K562 (cell line): ENCODE data around the gene IFFO2. TPM values are rescaled to one million over a fixed set of nuclear protein-coding genes. Genes with fewer than 3 reads are reported as not detected.

Experiments used
- ATAC-seq: fragments of 200-7000 bp; cut with Tn5 transposase; 3 replicates; pipeline ENCODE4 v1.9.1; 2020; ENCODE audit warnings: moderate library complexity
- BruUV-seq: library from RNA; stranded (reverse); fragments of 400-500 nt; replicated peaks from 2 replicates; lab custom pipeline; 2021; lab: Mats Ljungman, UMichigan
- CTCF ChIA-PET: fragments of 300-600 bp; formaldehyde crosslinking; extraction: SDS; loops from one replicate; lab custom pipeline; 2021; ENCODE audit warnings: low intra/inter-chr PET ratio; lab: Yijun Ruan, JAX
- POLR2A ChIA-PET: fragments of 300-600, 350-650 bp; sonication (Branson Sonifier 250); formaldehyde crosslinking; extraction: SDS; loops from one replicate; lab custom pipeline; 2021; ENCODE audit warnings: antibody characterized with exemption, inconsistent platforms; lab: Yijun Ruan, JAX
- DNase-seq, 4 experiments: peaks; one replicate each; pipeline versions ENCODE4 v3.0.0 to v3.0.0-alpha.2; 2011 to 2018; ENCODE audit warnings: low spot score in 3 of 4, mixed read lengths in 3 of 4; ENCODE audit errors: extremely low read depth in 1 of 4
- FAIRE-seq: peaks from 2 replicates; lab custom pipeline; 2011; peaks lifted over from hg19 to GRCh38; lab: Jason Lieb, UNC
- H2AFZ ChIP-seq: 2 replicates; pipeline ENCODE4 v1.6.0; 2011; ENCODE audit warnings: low read depth, low read length, control low read depth, inconsistent platforms
- H3K27ac ChIP-seq: fragments of 200-600 bp; 3 replicates; pipeline ENCODE4 v1.8.0; 2011; ENCODE audit warnings: low read depth, mild to moderate bottlenecking, control low read depth, inconsistent platforms, low read length, moderate library complexity, mixed read lengths; ENCODE audit errors: extremely low read depth
- H3K27me3 ChIP-seq, 2 experiments: fragments of 300-600 bp in 1 of 2; 2 replicates in 1 of 2; 3 replicates in 1 of 2; pipeline versions ENCODE4 v1.6.0 to v1.8.0; 2011; ENCODE audit warnings: inconsistent platforms in 2 of 2, low read length in 2 of 2, mild to moderate bottlenecking in 1 of 2, mixed read lengths in 1 of 2, moderate library complexity in 1 of 2; ENCODE audit not compliant: control insufficient read depth in 2 of 2, insufficient read depth in 2 of 2
- H3K36me3 ChIP-seq: fragments of 300-600 bp; 3 replicates; pipeline ENCODE4 v1.8.0; 2011; ENCODE audit warnings: mild to moderate bottlenecking, low read length, inconsistent platforms; ENCODE audit not compliant: control insufficient read depth, insufficient read depth
- H3K4me1 ChIP-seq, 2 experiments: fragments of 200-600 bp in 1 of 2; replicated peaks in 1 of 2; 2 replicates in 1 of 2; 3 replicates in 1 of 2; pipeline versions ENCODE4 v1.5.1 to v1.8.0; 2011; ENCODE audit warnings: inconsistent platforms in 2 of 2, low read length in 2 of 2, mild to moderate bottlenecking in 1 of 2, mixed read lengths in 1 of 2, moderate library complexity in 1 of 2; ENCODE audit not compliant: control insufficient read depth in 2 of 2, insufficient read depth in 2 of 2
- H3K4me2 ChIP-seq: 2 replicates; pipeline ENCODE4 v1.6.1; 2011; ENCODE audit warnings: low read length, control low read depth, inconsistent platforms, mixed read lengths; ENCODE audit not compliant: insufficient read depth
- H3K4me3 ChIP-seq: fragments of 200-600 bp; sonication (generic), shearing (Covaris generic); 2 replicates; pipeline ENCODE4 v1.5.1; 2016; ENCODE audit warnings: control low read depth, inconsistent platforms
- H3K79me2 ChIP-seq: fragments of 200-600 bp; 3 replicates; pipeline ENCODE4 v1.8.0; 2011; ENCODE audit warnings: low read length, inconsistent platforms; ENCODE audit not compliant: control insufficient read depth, insufficient read depth
- H3K9ac ChIP-seq, 2 experiments: 2 replicates each; pipeline versions ENCODE4 v1.6.0 to v1.6.1; 2011; ENCODE audit warnings: low read depth in 2 of 2, low read length in 2 of 2, control low read depth in 1 of 2, inconsistent platforms in 1 of 2, mild to moderate bottlenecking in 1 of 2, mixed read lengths in 1 of 2; ENCODE audit not compliant: insufficient read depth in 1 of 2
- H3K9me1 ChIP-seq: one replicate; pipeline ENCODE4 v1.6.0; 2011; ENCODE audit warnings: inconsistent platforms, mild to moderate bottlenecking, low read length, moderate library complexity; ENCODE audit not compliant: control insufficient read depth, insufficient read depth
- H3K9me3 ChIP-seq: replicated peaks from 2 replicates; pipeline ENCODE4 v1.5.1; 2011; ENCODE audit warnings: low read depth, low read length, inconsistent platforms; ENCODE audit not compliant: control insufficient read depth, insufficient read depth
- H4K20me1 ChIP-seq: replicated peaks from 2 replicates; pipeline ENCODE4 v1.6.1; 2011; ENCODE audit warnings: low read length, inconsistent platforms, mixed read lengths; ENCODE audit not compliant: control insufficient read depth, insufficient read depth
- ATF1 ChIP-seq, 2 experiments: fragments of 450-650 bp in 1 of 2; IDR thresholded peaks; 2 replicates each; pipeline ENCODE4 v1.6.1; 2016; ENCODE audit warnings: missing compliant biosample characterization in 1 of 2, missing genetic modification characterization in 1 of 2
- C11orf30 ChIP-seq: fragments of 450-650 bp; IDR thresholded peaks from 2 replicates; pipeline ENCODE4 v1.6.1; 2016; ENCODE audit warnings: low read depth, mild to moderate bottlenecking
- DNMT1 ChIP-seq: fragments of 450-650 bp; IDR thresholded peaks from 2 replicates; pipeline ENCODE4 v1.6.1; 2016; ENCODE audit warnings: antibody characterized with exemption, mild to moderate bottlenecking
- GATAD2B ChIP-seq: fragments of 450-650 bp; IDR thresholded peaks from 2 replicates; pipeline ENCODE4 v1.6.1; 2017; ENCODE audit warnings: mild to moderate bottlenecking, borderline replicate concordance
- HDAC1 ChIP-seq, 2 experiments: fragments of 450-650 bp; IDR thresholded peaks; 2 replicates each; pipeline ENCODE4 v1.6.1; 2016 to 2017; ENCODE audit warnings: inconsistent platforms in 1 of 2, mild to moderate bottlenecking in 1 of 2, moderate library complexity in 1 of 2
- HIVEP1 ChIP-seq: fragments of 250-450 bp; sonication (Bioruptor Pico); IDR thresholded peaks from 2 replicates; pipeline ENCODE4 v1.4.0; 2020; ENCODE audit warnings: mild to moderate bottlenecking
- PHB2 ChIP-seq: fragments of 450-650 bp; IDR thresholded peaks from 2 replicates; pipeline ENCODE4 v1.6.1; 2017; ENCODE audit warnings: low read depth
- ZNF395 ChIP-seq: fragments of 200-800 bp; sonication (Bioruptor generic); IDR thresholded peaks from 2 replicates; pipeline ENCODE4 v1.6.1; 2017; ENCODE audit warnings: missing genetic modification characterization, missing compliant biosample characterization
- ZNF431 ChIP-seq: sonication (generic); formaldehyde crosslinking; IDR thresholded peaks from 2 replicates; pipeline ENCODE4 v1.8.0; 2022; ENCODE audit warnings: mild to moderate bottlenecking, missing genetic modification reagents
- ZNF512 ChIP-seq: IDR thresholded peaks from 2 replicates; pipeline ENCODE4 v1.6.1; 2016; ENCODE audit warnings: missing genetic modification characterization, missing compliant biosample characterization
- WGBS: fragments of 100-300 bp; shearing (Covaris generic); methylation state at CpG from one replicate; pipeline ENCODE4 v1.1.6; 2016; ENCODE audit warnings: low coverage, mixed read lengths; ENCODE audit not compliant: insufficient coverage; ENCODE audit errors: missing lambda C conversion rate; 5-methylcytosine and 5-hydroxymethylcytosine counted together
- in situ Hi-C: fragments of 300-500 bp; cut with MboI; formaldehyde crosslinking; loops from 4 replicates; pipeline ENCODE4 v1.15.0; 2018; ENCODE audit warnings: inconsistent platforms, mixed read lengths
- intact Hi-C: fragments of 100-400 bp; cut with micrococcal nuclease; formaldehyde crosslinking; loops from 2 replicates; pipeline ENCODE4 v1.14.2; 2022
- polyA plus RNA-seq, 8 experiments: library from polyadenylated mRNA; depleted of rRNA in 4 of 8; stranded (reverse) in 5 of 8; unstranded in 3 of 8; fragments of >200 nt; fragmentation: Nextera tagmentation in 2 of 8; fragmentation: Illumina TruSeq in 1 of 8; extraction: Ambion mirVana in 2 of 8; extraction: Trizol in 1 of 8; gene quantifications; 2 replicates each; pipeline versions ENCODE4 v1.2.1 to v1.2.3, GENCODE V29; 2011 to 2014; ENCODE audit warnings: inconsistent platforms in 1 of 8, missing spikeins in 1 of 8
- total RNA-seq, 7 experiments: library from RNA; depleted of rRNA in 6 of 7; stranded (reverse); fragments of >200 nt in 6 of 7; fragmentation: Illumina TruSeq in 2 of 7; extraction: Trizol in 2 of 7; gene quantifications; 2 replicates each; pipeline versions ENCODE4 v1.2.1 to v1.2.3, GENCODE V29; 2011 to 2021; ENCODE audit warnings: low replicate concordance in 1 of 7
- TF ChIP-seq, protein P1 (sequence below), 2 experiments: fragments of 450-650 bp; formaldehyde crosslinking in 1 of 2; IDR thresholded peaks; 2 replicates each; pipeline versions ENCODE4 v1.4.0 to v1.6.1; 2014 to 2020; ENCODE audit warnings: mild to moderate bottlenecking in 2 of 2, borderline replicate concordance in 1 of 2, low read depth in 1 of 2

IFFO2 gene
- total and polyA plus RNA-seq, 9 of the 15 experiments (the other 6 are each of a cell fraction or from before 2014, with no cell fraction given), result 0.15 to 1.0 (median 0.44) TPM; not detected in 2

- no peak overlapping the region for H2AFZ ChIP-seq
- ATAC-seq (no peak), DNase-seq (no peak), FAIRE-seq (no peak)
- H3K27me3 ChIP-seq, result peaks cover 18 to 40% of the 10 kb centered on the region in 2 experiments
- in situ Hi-C loops, result no loop called here
- H3K4me3 ChIP-seq, result no peak overlapping the region
- H3K9me1 ChIP-seq, result no peaks in the 10 kb centered on the region
- H3K9ac ChIP-seq, result no peak overlapping the region
- WGBS, result 0% methylated on average over 7 of the region's 7 CpGs
- H4K20me1 ChIP-seq, result no peaks in the 10 kb centered on the region; the same call in none of the 2 replicates
- ChIA-PET CTCF (no interaction called here), POLR2A (no interaction called here)
- intact Hi-C loops, result no loop called here
- no peaks in the 10 kb centered on the region for H3K79me2 ChIP-seq
- H3K4me2 ChIP-seq, result no peak overlapping the region
- BruUV-seq, result no TSS peak
- H3K27ac ChIP-seq, result no peak overlapping the region
- H3K4me1 ChIP-seq, result peaks cover 2 to 10% of the 10 kb centered on the region in 2 experiments; a peak in 2 of 5 replicates
- H3K36me3 ChIP-seq, result no peaks in the 10 kb centered on the region
- H3K9me3 ChIP-seq, result no peaks in the 10 kb centered on the region
- TF ChIP-seq PHB2 (no peak), HDAC1 (IDR thresholded peaks at IDR 0.05) (peak in 1 of 2 experiments; percentile 64; a peak in 2 of 4 replicates), DNMT1 (no peak), GATAD2B (no peak), ATF1 (CRISPR knock-in tag; IDR thresholded peaks at IDR 0.05) (no peak), ATF1 (tag; IDR thresholded peaks at IDR 0.05) (peak; percentile 31; the same call in 1 of the 2 replicates), HIVEP1 (CRISPR knock-in tag) (no peak), C11orf30 (no peak), ZNF395 (no peak), ZNF512 (tag) (no peak), ZNF431 (CRISPR knock-in tag) (no peak)
- TF ChIP-seq, protein P1, sequence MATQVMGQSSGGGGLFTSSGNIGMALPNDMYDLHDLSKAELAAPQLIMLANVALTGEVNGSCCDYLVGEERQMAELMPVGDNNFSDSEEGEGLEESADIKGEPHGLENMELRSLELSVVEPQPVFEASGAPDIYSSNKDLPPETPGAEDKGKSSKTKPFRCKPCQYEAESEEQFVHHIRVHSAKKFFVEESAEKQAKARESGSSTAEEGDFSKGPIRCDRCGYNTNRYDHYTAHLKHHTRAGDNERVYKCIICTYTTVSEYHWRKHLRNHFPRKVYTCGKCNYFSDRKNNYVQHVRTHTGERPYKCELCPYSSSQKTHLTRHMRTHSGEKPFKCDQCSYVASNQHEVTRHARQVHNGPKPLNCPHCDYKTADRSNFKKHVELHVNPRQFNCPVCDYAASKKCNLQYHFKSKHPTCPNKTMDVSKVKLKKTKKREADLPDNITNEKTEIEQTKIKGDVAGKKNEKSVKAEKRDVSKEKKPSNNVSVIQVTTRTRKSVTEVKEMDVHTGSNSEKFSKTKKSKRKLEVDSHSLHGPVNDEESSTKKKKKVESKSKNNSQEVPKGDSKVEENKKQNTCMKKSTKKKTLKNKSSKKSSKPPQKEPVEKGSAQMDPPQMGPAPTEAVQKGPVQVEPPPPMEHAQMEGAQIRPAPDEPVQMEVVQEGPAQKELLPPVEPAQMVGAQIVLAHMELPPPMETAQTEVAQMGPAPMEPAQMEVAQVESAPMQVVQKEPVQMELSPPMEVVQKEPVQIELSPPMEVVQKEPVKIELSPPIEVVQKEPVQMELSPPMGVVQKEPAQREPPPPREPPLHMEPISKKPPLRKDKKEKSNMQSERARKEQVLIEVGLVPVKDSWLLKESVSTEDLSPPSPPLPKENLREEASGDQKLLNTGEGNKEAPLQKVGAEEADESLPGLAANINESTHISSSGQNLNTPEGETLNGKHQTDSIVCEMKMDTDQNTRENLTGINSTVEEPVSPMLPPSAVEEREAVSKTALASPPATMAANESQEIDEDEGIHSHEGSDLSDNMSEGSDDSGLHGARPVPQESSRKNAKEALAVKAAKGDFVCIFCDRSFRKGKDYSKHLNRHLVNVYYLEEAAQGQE (IDR thresholded peaks at IDR 0.05; ENCODE audit: borderline replicate concordance), result no peak
- TF ChIP-seq, protein P1 (CRISPR knock-in tag; IDR thresholded peaks at IDR 0.05; ENCODE audit: low read depth), result no peak
Observed at GRCh38 chr1:18858070-18858688, 98.3 kb downstream of the IFFO2 start.
